HEK293 (cell line): ENCODE measurements around the gene MCAM.

Source experiments
- CTCF ChIA-PET: fragments of 350-600 bp; formaldehyde crosslinking; extraction: SDS; loops from one replicate; lab custom pipeline; 2021; ENCODE audit warnings: antibody characterized with exemption; lab: Yijun Ruan, JAX
- POLR2A ChIA-PET: fragments of 300-600 bp; formaldehyde crosslinking; extraction: SDS; loops from one replicate; lab custom pipeline; 2020; ENCODE audit warnings: antibody characterized with exemption, inconsistent platforms; lab: Yijun Ruan, JAX
- H3K27ac ChIP-seq: fragments of 200-500 bp; sonication (Bioruptor generic); 2 replicates; pipeline ENCODE4 v1.5.1; 2014; ENCODE audit warnings: low read depth, low read length, control low read depth, inconsistent platforms; ENCODE audit errors: extremely low read depth
- H3K36me3 ChIP-seq, 2 experiments: fragments of 200-500 bp in 1 of 2; sonication (Bioruptor generic) in 1 of 2; 1 replicate in 1 of 2; 2 replicates in 1 of 2; pipeline ENCODE4 v1.5.1; 2014 to 2017; ENCODE audit warnings: inconsistent platforms in 2 of 2, low read length in 2 of 2; ENCODE audit not compliant: control insufficient read depth in 2 of 2, insufficient read depth in 1 of 2
- H3K4me1 ChIP-seq: fragments of 200-500 bp; sonication (Bioruptor generic); 2 replicates; pipeline ENCODE4 v1.5.1; 2014; ENCODE audit warnings: mild to moderate bottlenecking, low read length, inconsistent platforms; ENCODE audit not compliant: control insufficient read depth, insufficient read depth
- H3K4me3 ChIP-seq: 2 replicates; pipeline ENCODE4 v1.5.1; 2011; ENCODE audit warnings: low read depth, mild to moderate bottlenecking, control low read depth, low read length, moderate library complexity
- H3K9me3 ChIP-seq: fragments of 200-500 bp; sonication (Bioruptor generic); 2 replicates; pipeline ENCODE4 v1.5.1; 2014; ENCODE audit warnings: low read depth, low read length, inconsistent platforms; ENCODE audit not compliant: control insufficient read depth, insufficient read depth
- BCL11B ChIP-seq: fragments of 450-650 bp; formaldehyde crosslinking; IDR thresholded peaks from 2 replicates; pipeline ENCODE4 v1.5.1; 2016; ENCODE audit warnings: low read depth, missing biosample characterization, missing genetic modification characterization
- CTCF ChIP-seq: fragments of 450-650 bp; formaldehyde crosslinking; IDR thresholded peaks from 2 replicates; pipeline ENCODE4 v1.5.1; 2016; ENCODE audit warnings: missing biosample characterization, missing genetic modification characterization
- GLI4 ChIP-seq: fragments of 450-650 bp; formaldehyde crosslinking; IDR thresholded peaks from 2 replicates; pipeline ENCODE4 v1.5.1; 2016; ENCODE audit warnings: missing biosample characterization, missing genetic modification characterization
- HOXD13 ChIP-seq: sonication (generic); formaldehyde crosslinking; IDR thresholded peaks from 2 replicates; pipeline ENCODE4 v1.8.0; 2022; ENCODE audit warnings: missing genetic modification reagents, borderline replicate concordance
- KLF10 ChIP-seq: fragments of 450-650 bp; IDR thresholded peaks from 2 replicates; pipeline ENCODE4 v1.5.1; 2018; ENCODE audit warnings: missing biosample characterization, mild to moderate bottlenecking, missing genetic modification characterization
- KLF9 ChIP-seq: fragments of 450-650 bp; formaldehyde crosslinking; IDR thresholded peaks from 2 replicates; pipeline ENCODE4 v1.5.1; 2016; ENCODE audit warnings: missing biosample characterization, missing genetic modification characterization, low read depth
- MZF1 ChIP-seq: fragments of 450-650 bp; formaldehyde crosslinking; IDR thresholded peaks from 2 replicates; pipeline ENCODE4 v1.5.1; 2017; ENCODE audit warnings: missing biosample characterization, missing genetic modification characterization, borderline replicate concordance
- SALL2 ChIP-seq: fragments of 450-650 bp; formaldehyde crosslinking; IDR thresholded peaks from 2 replicates; pipeline ENCODE4 v1.5.0; 2017; ENCODE audit warnings: missing biosample characterization, mild to moderate bottlenecking, missing genetic modification characterization, borderline replicate concordance
- TSHZ1 ChIP-seq: fragments of 450-650 bp; formaldehyde crosslinking; IDR thresholded peaks from 2 replicates; pipeline ENCODE4 v1.5.1; 2016; ENCODE audit warnings: missing biosample characterization, missing genetic modification characterization, borderline replicate concordance
- ZBTB20 ChIP-seq: fragments of 450-650 bp; formaldehyde crosslinking; IDR thresholded peaks from 2 replicates; pipeline ENCODE4 v1.5.1; 2016; ENCODE audit warnings: missing biosample characterization, missing genetic modification characterization
- ZNF202 ChIP-seq: fragments of 450-650 bp; formaldehyde crosslinking; IDR thresholded peaks from 2 replicates; pipeline ENCODE4 v1.5.1; 2016; ENCODE audit warnings: missing biosample characterization, missing genetic modification characterization, borderline replicate concordance
- ZNF350 ChIP-seq: fragments of 450-650 bp; formaldehyde crosslinking; IDR thresholded peaks from 2 replicates; pipeline ENCODE4 v1.5.0; 2017; ENCODE audit warnings: missing biosample characterization, mild to moderate bottlenecking, missing genetic modification characterization
- ZNF398 ChIP-seq: fragments of 450-650 bp; formaldehyde crosslinking; IDR thresholded peaks from 2 replicates; pipeline ENCODE4 v1.5.1; 2017; ENCODE audit warnings: missing biosample characterization, missing genetic modification characterization
- ZNF560 ChIP-seq: fragments of 450-650 bp; formaldehyde crosslinking; IDR thresholded peaks from 2 replicates; pipeline ENCODE4 v1.5.1; 2017; ENCODE audit warnings: missing biosample characterization, missing genetic modification characterization, borderline replicate concordance
- ZNF843 ChIP-seq: fragments of 450-650 bp; formaldehyde crosslinking; IDR thresholded peaks from 2 replicates; pipeline ENCODE4 v1.5.1; 2016; ENCODE audit warnings: missing biosample characterization, missing genetic modification characterization
- ZSCAN5A ChIP-seq: fragments of 450-650 bp; formaldehyde crosslinking; IDR thresholded peaks from 2 replicates; pipeline ENCODE4 v1.5.1; 2016; ENCODE audit warnings: missing biosample characterization, missing genetic modification characterization

Gene MCAM

GRCh38 chr11:119322360-119322739 is 5.4 kb upstream of the MCAM start:
- Histone ChIP-seq H3K4me1 (no peaks in the 10 kb centered on the region; the same call in 1 of the 2 replicates), H3K9me3 (no peaks in the 10 kb centered on the region), H3K27ac (no peak overlapping the region), H3K36me3 (no peaks in the 10 kb centered on the region)
- ChIA-PET CTCF (interaction anchor here (0.6 to 15.8 kb wide), 26 partner anchors 8 to 260 kb away, joined by 3 to 151 read pairs (median 6); partner anchors contain the start of genes C1QTNF5, C2CD2L, CBL and RNF26), POLR2A (interaction anchor here (1.0 kb wide), 1 partner anchor 59 kb away, joined by 3 read pairs; no protein-coding TSS in a partner anchor)
- TF ChIP-seq KLF9 (tag by site-specific recombination): no peak
- no peak for TF ChIP-seq ZNF202 (tag by site-specific recombination)
- TF ChIP-seq ZNF843 (tag by site-specific recombination): no peak
- TF ChIP-seq HOXD13 (CRISPR knock-in tag): no peak
- TF ChIP-seq TSHZ1 (tag by site-specific recombination): no peak
- no peak for TF ChIP-seq ZSCAN5A (tag by site-specific recombination)
- TF ChIP-seq ZBTB20 (tag by site-specific recombination): no peak
- no peak for TF ChIP-seq MZF1 (tag by site-specific recombination)
- no peak for TF ChIP-seq CTCF
- no peak for TF ChIP-seq GLI4
- no peak for TF ChIP-seq ZNF398 (tag by site-specific recombination)
- TF ChIP-seq ZNF560 (tag by site-specific recombination): no peak
- TF ChIP-seq ZNF350 (tag by site-specific recombination): no peak
- TF ChIP-seq SALL2 (tag by site-specific recombination): no peak
- no peak for TF ChIP-seq BCL11B (tag by site-specific recombination)
- no peak for TF ChIP-seq KLF10 (tag by site-specific recombination)
- TF ChIP-seq, all 188 proteins: peak for 0
- H3K4me3 ChIP-seq: no peak overlapping the region
